Effector CD4-positive, alpha-beta T cell (primary cell): Measurements from ENCODE around the gene KIF16B.
"Not testable (repeated sequence)": the region's sequence is repeated elsewhere in the genome, so short reads cannot be mapped to it uniquely, and the experiment has no call there.

Source experiments
- DNase-seq: peaks from one replicate; pipeline ENCODE4 v3.0.0-alpha.2; 2020

Gene KIF16B

DNA sequence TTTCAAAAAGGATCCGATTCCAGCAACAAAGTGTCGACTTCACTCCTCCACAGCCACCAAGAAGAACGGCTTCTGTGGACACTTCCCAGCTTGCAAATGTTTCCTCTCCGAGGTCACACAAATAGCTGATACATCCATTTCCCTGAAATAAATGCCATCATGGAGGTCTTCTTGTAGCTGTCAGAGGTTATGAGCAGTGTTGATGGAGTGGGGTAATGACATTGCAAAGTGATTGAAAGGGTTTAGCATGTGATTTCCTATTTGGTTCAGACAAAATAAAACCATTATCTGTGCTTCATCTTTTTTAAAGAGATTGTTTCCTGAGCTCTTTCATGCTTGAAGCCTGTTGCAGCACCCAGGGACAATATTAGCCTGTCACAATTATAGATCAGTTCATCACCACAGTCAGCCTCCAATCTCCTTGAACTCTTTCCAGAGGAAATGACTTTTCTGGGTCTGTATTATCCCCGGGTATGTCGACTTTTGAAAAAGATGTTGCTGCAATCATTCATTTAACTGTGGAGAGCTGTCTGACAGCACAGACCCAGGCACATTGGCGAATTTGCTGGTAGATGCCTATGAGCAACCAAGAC is 16.9 kb upstream of the KIF16B start:
- no peak for DNase-seq

- DNase-seq = no peak
Measured at GRCh38 chr20:16589623-16590022, 16.4 kb upstream of the KIF16B start.

GRCh38 chr20:16588241-16588640 is 15.0 kb upstream of the KIF16B start:
- no peak for DNase-seq

DNA sequence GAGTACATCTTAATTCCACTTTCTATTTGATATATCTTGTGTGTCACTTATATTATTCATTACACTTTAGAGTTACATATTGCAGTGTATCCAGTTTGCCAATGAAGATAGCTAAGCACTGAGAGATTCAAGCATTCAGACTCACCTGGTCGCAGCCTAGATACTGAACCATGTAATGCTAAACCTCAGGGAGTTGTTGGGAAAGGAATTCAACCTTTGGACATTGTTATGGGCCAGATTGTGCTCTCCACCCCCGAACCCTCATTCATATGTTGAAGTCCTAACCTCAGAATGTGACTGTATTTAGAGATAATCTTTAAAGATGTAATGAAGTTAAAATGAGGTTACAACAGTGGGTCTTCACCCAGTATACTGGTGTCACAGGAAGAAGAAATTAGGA is 13.8 kb upstream of the KIF16B start:
- no peak for DNase-seq

DNA sequence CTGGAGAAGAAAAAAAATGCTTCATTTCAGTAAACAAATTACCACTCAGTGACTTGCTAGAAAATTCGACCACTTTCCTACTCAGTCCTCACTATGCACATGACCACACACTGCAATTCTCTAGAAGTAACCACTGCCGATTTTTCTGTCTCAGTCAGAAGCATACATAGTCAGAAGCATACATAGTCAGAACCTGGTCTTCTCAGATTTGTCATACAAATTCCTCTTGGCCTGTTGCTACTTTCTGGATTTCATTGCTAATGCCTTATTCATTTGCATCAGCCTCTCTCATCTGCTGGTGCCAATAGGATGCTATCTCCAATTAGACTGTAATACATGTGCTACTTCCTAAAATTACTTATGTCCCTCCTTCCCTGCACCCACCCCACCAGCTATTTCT is 10.2 kb upstream of the KIF16B start:
- no peak for DNase-seq

GRCh38 chr20:16581241-16581640 is 8.0 kb upstream of the KIF16B start:
- no peak for DNase-seq

- no peak for DNase-seq
Measured at GRCh38 chr20:16580620-16581019, 7.4 kb upstream of the KIF16B start.

DNA sequence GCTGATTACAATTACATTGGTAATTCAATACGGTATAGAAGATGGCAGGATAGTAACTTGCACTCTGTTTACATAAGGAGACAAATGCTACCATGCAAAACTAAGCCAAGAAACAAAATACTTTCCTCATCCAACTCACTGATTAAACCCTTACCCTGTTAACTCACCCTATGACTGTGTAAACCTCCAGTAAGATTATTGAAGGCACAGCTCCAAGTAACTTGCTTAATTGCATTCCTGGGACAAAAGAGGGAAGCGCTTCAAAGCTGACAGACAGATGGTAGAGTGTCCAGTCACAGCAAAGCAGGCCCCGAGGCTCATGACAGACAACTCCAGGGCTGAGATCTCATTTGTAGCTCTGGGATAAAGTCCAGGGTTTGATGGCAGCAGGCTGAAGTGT is 6.9 kb upstream of the KIF16B start:
- DNase-seq = no peak

- no peak for DNase-seq
Measured at GRCh38 chr20:16576219-16576618, 3.0 kb upstream of the KIF16B start.

DNA sequence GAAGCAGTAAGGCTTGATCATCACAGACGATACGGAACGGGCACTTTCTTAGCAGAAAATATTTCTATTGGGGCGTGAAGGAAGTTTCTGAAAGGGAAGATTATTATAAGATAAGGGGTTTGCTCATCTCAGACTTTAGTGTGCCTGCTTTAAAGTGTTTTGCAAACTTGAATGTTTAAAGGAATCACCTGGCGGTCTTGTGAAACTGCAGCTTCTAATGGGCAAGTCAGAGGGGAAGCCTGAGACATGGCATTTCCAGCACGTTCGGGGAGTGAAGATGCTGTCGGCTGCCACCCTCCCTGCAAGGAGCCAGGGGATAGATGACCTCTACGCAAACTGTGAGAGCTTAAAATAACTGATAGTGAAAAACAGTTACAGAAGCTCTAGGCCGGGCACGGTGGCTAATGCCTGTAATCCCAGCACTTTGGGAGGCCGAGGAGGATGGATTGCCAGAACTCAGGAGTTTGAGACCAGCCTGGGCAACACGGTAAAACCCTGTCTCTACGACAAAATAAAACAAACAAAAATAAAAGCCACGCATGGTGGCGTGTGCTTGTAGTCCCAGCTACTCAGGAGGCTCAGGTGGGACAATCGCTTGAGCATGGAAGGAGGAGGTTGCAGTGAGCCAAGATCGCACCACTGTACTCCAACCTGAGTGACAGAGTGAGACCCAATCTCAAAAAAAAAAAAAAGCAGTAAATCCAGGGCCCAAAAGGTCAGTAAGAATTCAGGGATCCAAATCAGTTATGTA is 2.3 kb upstream of the KIF16B start:
- no peak for DNase-seq

DNA sequence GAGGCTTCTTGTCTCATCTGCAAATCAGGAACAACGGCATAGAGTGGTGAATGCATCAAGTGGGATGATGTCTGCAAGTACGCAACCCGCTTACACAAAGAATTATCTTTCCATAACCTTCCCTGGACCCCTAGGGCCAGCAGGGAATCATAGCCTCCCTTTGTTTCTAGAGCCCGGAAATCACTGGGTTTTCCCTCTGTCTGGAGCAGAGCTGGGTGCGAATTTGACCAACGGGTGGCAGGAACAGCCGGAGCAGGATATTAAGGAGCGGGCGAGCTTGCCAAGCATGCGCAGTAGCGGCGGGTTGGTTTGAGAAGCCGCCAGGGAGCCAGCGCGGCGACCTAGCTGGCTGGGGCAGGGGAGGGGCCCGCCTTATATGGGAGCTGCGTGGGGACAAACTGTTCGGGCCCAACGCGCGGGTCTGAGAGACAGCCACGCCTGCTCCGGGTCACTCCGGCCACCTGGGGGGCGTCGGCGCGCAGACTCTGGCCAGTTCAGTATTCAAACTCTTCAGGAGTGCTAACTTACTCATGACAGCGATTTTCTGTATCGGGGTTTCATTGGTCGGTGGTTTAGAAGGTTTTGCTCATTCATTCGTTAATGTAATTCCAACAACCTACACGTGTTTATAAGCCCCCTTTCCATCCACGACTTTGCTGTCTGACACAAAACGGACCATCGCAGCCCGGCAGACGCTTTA is 1.6 kb upstream of the KIF16B start:
- DNase-seq = peak; percentile 64

DNA sequence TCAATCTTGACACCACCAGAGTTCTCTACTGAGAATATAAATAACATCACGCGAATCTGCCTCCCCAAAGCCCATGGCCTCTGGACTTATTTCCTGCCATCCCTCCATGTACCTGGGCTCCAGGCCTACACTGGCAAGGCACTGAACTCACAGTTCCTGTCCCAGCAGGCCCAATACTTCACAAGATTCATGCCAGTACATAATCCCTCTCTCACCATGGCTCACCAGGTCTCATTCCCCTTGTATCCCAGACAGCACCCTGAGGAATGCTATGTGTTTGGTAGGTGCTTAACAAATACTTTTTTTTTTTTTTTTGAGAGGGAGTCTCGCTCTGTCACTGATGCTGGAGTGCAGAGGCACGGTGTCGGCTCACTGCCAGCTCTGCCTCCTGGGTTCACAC is 1.9 kb downstream of the KIF16B start:
- DNase-seq = no peak

DNA sequence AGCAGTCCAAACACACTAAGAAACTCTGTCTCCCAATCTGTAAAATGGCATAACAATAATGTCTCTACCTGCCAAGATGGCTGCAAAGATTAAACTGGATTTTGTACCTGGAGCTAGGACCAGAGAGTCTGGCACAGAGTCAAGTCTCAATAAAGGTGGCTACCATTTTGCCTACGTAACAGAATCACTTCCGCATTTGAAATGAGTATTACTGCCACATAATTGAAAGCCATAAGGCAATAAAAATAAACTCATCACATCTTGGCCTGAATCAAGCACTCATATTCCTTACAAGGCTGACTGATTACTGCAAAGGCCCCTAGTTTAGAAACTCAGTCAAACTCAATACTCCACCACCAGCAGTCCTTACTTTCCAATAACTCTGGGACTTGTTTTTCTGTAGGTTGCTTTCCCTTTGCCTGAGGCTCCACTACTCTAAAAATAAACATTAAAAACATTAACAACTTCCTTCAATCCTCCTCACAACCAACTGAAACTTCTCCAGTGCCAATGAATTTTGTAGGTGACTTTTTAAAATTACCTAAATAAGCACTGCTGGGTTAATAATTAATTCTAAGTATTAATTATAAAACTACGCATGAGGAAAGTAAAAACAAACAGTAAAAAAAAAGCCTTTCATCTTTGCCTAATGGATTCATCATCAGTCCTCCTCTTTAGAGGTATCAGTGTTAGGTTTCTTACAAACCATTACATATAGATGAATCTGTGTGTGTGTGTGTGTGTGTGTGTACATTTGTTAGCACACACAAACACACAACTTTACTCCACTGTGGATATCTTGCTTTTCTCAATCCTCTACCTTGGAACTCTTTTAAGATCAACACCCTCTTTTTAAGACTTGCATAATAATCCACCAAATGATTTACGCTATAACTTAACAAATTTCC is 3.7 kb downstream of the KIF16B start:
- DNase-seq = no peak

GRCh38 chr20:16566080-16566479 is 7.2 kb downstream of the KIF16B start:
- DNase-seq = no peak

GRCh38 chr20:16564079-16564478 is 9.2 kb downstream of the KIF16B start:
- DNase-seq = not testable (repeated sequence)

DNA sequence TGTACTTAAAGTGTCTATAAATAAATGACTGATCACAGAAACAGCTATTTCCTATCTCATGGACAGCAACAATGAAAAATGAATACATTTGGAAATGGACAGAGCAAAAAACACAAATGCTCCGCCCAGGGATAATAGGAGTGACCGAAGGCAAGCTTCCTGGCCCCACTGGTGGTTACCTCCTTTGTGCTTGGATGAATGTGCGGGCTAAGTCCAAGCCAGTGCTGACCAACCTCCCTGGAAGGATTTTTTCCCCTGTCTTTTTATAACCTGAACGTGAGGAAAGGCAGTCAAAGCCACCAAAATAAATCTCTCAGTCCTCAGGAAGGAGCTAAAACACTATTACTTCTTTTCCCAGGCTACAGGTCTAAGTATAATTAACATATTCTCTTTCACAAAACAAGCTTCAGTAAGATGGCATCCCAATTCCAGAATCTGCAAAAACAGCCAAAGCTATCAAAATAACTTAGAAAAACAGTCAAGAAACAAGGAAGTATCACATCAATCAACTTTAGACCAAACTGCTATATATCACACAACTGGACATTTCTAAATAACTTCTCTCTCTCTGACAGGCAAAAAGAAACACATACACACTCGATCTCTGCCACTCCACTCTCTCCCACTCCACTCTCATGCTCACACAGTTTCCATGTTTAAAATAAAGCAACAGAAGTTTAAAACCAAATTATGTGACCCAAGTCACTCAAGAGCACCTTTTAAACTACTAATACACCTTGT is 10.0 kb downstream of the KIF16B start:
- no peak for DNase-seq

DNA sequence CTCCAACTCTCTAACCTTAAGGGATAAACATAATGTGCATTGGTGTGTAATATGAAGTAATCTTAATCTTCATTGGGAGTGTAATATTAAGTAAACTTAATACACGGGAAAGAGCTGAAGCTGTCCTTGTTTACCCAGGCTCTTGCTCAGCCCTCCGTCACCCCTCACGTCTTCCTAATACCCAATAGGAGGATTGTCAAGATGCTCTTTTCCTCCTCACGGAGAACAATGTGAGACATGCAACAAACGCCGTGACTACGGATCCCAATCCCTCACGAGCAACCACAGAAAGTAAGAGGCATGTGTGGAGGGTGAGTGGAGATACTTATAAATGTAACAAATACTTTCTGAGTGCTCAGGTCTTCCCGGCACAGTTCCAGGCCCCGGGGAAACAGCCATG is 11.0 kb downstream of the KIF16B start:
- no peak for DNase-seq

DNA sequence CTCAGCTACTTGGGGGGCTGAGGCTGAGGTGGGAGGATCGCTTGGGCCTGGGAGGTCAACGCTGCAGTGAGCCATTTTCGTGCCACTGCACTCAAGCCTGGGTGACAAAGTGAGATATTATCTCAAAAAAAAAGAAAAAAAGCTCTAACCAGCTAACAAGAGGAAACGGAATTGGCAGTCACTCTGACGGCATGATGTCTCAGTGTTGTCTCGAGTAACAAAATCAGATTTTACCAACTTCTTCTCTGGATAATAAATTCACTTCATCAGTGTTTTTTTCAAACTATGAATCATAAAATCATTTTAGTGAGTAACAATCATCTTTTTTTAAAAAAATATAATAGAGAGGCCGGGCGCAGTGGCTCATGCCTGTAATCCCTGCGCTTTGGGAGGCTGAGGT is 12.6 kb downstream of the KIF16B start:
- no peak for DNase-seq

- no peak for DNase-seq
Measured at GRCh38 chr20:16560216-16560615, 13.0 kb downstream of the KIF16B start.

GRCh38 chr20:16556301-16556700 is 16.9 kb downstream of the KIF16B start:
- DNase-seq = no peak

DNA sequence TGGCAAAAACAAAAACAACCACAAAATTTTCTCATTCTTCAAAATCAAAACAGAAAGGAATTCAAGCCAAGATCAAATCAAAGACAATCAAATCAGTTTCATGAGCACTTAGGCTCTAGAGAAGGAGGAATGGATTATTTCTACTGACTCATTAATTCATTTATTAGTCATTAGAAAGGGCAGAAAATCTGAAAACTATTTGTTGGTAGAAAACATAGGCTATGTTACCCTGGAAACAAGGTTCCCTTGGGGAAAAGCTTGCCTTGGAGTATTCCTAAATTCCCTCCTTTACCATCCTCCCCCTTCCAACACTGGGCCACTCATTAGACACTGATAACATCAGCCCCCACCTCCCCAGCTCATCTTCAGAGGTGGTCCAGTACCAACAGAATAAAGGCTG is 17.5 kb downstream of the KIF16B start:
- no peak for DNase-seq

DNA sequence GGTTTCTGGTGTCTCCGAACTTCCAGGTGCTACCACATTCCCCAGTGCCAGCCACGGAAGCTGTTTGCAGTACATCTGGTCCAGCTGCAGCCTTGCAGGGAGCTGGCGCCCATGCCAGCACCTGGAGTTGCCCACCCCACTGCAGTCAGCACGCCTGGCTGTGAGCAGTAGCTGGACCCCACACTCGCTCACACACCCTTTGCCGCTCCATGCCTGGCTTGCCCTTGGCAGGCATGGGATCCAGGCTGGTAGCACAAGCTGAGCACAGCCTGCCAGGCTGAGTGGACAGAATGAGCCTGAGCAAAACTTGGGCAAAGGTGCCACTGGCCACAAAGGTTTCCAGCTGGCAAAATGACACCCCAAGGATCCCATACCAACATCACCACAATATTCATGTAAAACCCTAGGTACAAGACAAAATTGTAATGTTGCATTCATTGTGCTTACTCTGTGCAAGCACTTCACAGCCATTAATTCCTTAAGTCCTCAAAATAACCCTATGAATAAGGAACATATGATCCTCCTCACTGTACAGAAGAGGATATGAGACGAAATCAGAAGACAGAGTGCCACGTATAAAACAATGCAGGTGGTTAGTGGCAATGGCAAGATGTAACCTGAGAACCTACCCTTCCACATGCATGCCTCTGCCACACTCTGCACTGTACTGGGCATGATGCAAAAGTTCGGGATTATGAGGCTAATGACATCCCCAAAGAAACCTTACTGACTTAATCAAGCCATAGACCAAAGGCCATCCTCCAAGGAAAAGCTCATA is 18.3 kb downstream of the KIF16B start:
- no peak for DNase-seq
